Neuronal stem cell (in vitro differentiated cells): ENCODE measurements around the gene MASP2.
A peak's percentile ranks its signal among the peaks of the same experiment; 100 is the strongest.
"Not testable (repeated sequence)": the region's sequence is repeated elsewhere in the genome, so short reads cannot be mapped to it uniquely, and the experiment has no call there.

Experiments used
- DNase-seq: peaks from one replicate; pipeline ENCODE4 v3.0.0-alpha.2; 2013; ENCODE audit warnings: low spot score
- H2AFZ ChIP-seq: one replicate; pipeline ENCODE4 v1.6.1; 2013; ENCODE audit warnings: mild to moderate bottlenecking, low read length, inconsistent platforms
- H2AK5ac ChIP-seq: 2 replicates; pipeline ENCODE4 v1.6.1; 2013; ENCODE audit warnings: low read depth, mild to moderate bottlenecking, inconsistent platforms, low read length, moderate library complexity, mixed read lengths
- H2BK120ac ChIP-seq: 2 replicates; pipeline ENCODE4 v1.6.1; 2013; ENCODE audit warnings: low read depth, mild to moderate bottlenecking, inconsistent platforms, low read length, moderate library complexity, mixed read lengths
- H2BK12ac ChIP-seq: one replicate; pipeline ENCODE4 v1.6.1; 2013; ENCODE audit warnings: low read length, inconsistent platforms
- H2BK15ac ChIP-seq: 2 replicates; pipeline ENCODE4 v1.6.1; 2013; ENCODE audit warnings: mild to moderate bottlenecking, low read length, inconsistent platforms, mixed read lengths
- H2BK5ac ChIP-seq: one replicate; pipeline ENCODE4 v1.6.1; 2013; ENCODE audit warnings: inconsistent platforms, mild to moderate bottlenecking, low read length, moderate library complexity
- H3K14ac ChIP-seq: one replicate; pipeline ENCODE4 v1.6.1; 2013; ENCODE audit warnings: low read length, inconsistent platforms
- H3K18ac ChIP-seq: 2 replicates; pipeline ENCODE4 v1.6.1; 2013; ENCODE audit warnings: low read length, inconsistent platforms
- H3K23ac ChIP-seq: 2 replicates; pipeline ENCODE4 v1.6.1; 2013; ENCODE audit warnings: low read depth, mild to moderate bottlenecking, mixed read lengths, low read length, inconsistent platforms; ENCODE audit not compliant: poor library complexity
- H3K27ac ChIP-seq: replicated peaks from 3 replicates; pipeline ENCODE4 v1.5.1; 2013; ENCODE audit warnings: low read length, inconsistent platforms
- H3K27me3 ChIP-seq, 3 experiments: 2 replicates each; pipeline ENCODE4 v1.6.1; 2013; ENCODE audit warnings: low read length in 3 of 3, mild to moderate bottlenecking in 2 of 3, inconsistent platforms in 1 of 3, low read depth in 1 of 3, mixed read lengths in 1 of 3, moderate library complexity in 1 of 3; ENCODE audit not compliant: control insufficient read depth in 3 of 3, insufficient read depth in 3 of 3
- H3K36me3 ChIP-seq, 2 donors: replicated peaks in 1 of 2; 2 replicates each; pipeline ENCODE4 v1.6.1; 2013; ENCODE audit warnings: low read length in 2 of 2; ENCODE audit not compliant: control insufficient read depth in 2 of 2, insufficient read depth in 2 of 2
- H3K4ac ChIP-seq: 2 replicates; pipeline ENCODE4 v1.6.1; 2013; ENCODE audit warnings: inconsistent platforms, mild to moderate bottlenecking, low read length, moderate library complexity
- H3K4me1 ChIP-seq, 2 donors: 1 replicate in 1 of 2; 2 replicates in 1 of 2; pipeline ENCODE4 v1.6.1; 2013; ENCODE audit warnings: low read length in 2 of 2, low read depth in 1 of 2; ENCODE audit not compliant: control insufficient read depth in 2 of 2, insufficient read depth in 1 of 2
- H3K4me2 ChIP-seq: one replicate; pipeline ENCODE4 v1.6.1; 2013; ENCODE audit warnings: mild to moderate bottlenecking, low read length, inconsistent platforms; ENCODE audit not compliant: insufficient read depth, poor library complexity, severe bottlenecking
- H3K4me3 ChIP-seq, 2 donors: 2 replicates each; pipeline ENCODE4 v1.5.1; 2013; ENCODE audit warnings: low read length in 2 of 2, mild to moderate bottlenecking in 2 of 2, inconsistent platforms in 1 of 2, moderate library complexity in 1 of 2
- H3K79me1 ChIP-seq: one replicate; pipeline ENCODE4 v1.6.1; 2013; ENCODE audit warnings: low read depth, mild to moderate bottlenecking, inconsistent platforms, low read length, moderate library complexity
- H3K9ac ChIP-seq: one replicate; pipeline ENCODE4 v1.6.1; 2013; ENCODE audit warnings: mild to moderate bottlenecking, low read depth, low read length, inconsistent platforms; ENCODE audit not compliant: poor library complexity
- H3K9me3 ChIP-seq, 2 donors: replicated peaks in 1 of 2; 2 replicates each; pipeline versions ENCODE3 to v1.6.1; 2013; ENCODE audit warnings: low read length in 2 of 2, mild to moderate bottlenecking in 2 of 2, inconsistent platforms in 1 of 2, low read depth in 1 of 2, mixed read lengths in 1 of 2, moderate library complexity in 1 of 2; ENCODE audit not compliant: control insufficient read depth in 2 of 2, insufficient read depth in 1 of 2
- H4K8ac ChIP-seq: one replicate; pipeline ENCODE4 v1.6.1; 2013; ENCODE audit warnings: low read depth, mild to moderate bottlenecking, inconsistent platforms, low read length, moderate library complexity
- H4K91ac ChIP-seq: one replicate; pipeline ENCODE4 v1.6.1; 2013; ENCODE audit warnings: low read length, low read depth, mild to moderate bottlenecking, inconsistent platforms; ENCODE audit not compliant: poor library complexity
- WGBS, 2 donors: extraction: QIAGEN DNeasy Blood & Tissue Kit; methylation state at CpG; one replicate each; pipeline ENCODE4 v1.1.7; 2013; ENCODE audit warnings: missing lambda C conversion rate in 2 of 2, mixed read lengths in 1 of 2; ENCODE audit not compliant: insufficient read length in 2 of 2, insufficient replicate concordance in 1 of 2; ENCODE audit errors: extremely low coverage in 2 of 2; 5-methylcytosine and 5-hydroxymethylcytosine counted together

Gene MASP2

DNA sequence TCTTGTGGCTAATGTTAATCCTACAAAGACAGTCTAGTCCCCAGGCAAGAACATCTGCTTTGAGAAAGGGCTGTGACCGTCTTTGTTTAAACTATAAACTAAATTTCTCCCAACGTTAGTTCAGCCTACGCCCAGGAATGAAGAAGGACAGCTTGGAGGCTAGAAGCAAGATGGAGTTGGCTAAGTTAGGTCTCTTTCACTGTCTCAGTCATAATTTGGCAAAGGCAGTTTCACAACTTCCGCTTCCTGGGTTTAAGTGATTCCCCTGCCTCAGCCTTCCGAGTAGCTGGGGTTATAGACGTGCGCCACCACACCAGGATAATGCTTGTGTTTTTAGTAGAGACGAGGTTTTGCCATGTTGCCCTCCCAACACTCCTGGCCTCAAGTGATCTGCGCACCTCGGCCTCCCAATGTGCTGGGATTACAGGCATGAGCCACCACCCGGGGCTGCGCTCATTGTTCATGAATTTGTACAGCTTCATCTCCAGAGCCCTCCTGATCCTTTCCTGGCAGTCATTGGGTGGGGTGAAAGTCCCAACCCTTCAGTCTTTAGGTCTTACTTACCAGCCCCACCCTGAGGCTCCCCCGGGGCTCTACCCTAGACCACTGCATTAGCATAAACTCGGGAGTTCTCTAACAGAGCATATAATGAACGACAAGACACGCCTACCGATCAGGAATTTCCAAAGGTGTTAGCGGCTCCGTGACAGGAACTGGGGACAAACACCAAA lies 4.9 kb upstream of the MASP2 start:
- H3K27me3 ChIP-seq, result no peaks in the 10 kb centered on the region
- H3K79me1 ChIP-seq, result no peaks in the 10 kb centered on the region
- H3K4me3 ChIP-seq, result no peak overlapping the region
- no peak overlapping the region for H4K8ac ChIP-seq
- WGBS, 2 donors, result no CpG with 5 or more reads among the region's 19 CpGs
- H3K9ac ChIP-seq, result no peak overlapping the region
- DNase-seq, result no peak
- H3K27ac ChIP-seq, result no peak overlapping the region
- H3K36me3 ChIP-seq, result peaks cover 7 to 28% of the 10 kb centered on the region in 2 donors
- H2AFZ ChIP-seq, result no peak overlapping the region
- H3K14ac ChIP-seq, result no peak overlapping the region
- no peak overlapping the region for H2BK120ac ChIP-seq
- H2BK5ac ChIP-seq, result no peak overlapping the region
- no peak overlapping the region for H3K4ac ChIP-seq
- no peak overlapping the region for H3K18ac ChIP-seq
- no peak overlapping the region for H3K23ac ChIP-seq
- no peak overlapping the region for H2AK5ac ChIP-seq
- H2BK12ac ChIP-seq, result no peak overlapping the region
- no peak overlapping the region for H4K91ac ChIP-seq
- H3K9me3 ChIP-seq, result no peaks in the 10 kb centered on the region
- H3K4me2 ChIP-seq, result no peak overlapping the region
- peaks cover 0 to 12% of the 10 kb centered on the region in 2 donors for H3K4me1 ChIP-seq
- no peak overlapping the region for H2BK15ac ChIP-seq

DNA sequence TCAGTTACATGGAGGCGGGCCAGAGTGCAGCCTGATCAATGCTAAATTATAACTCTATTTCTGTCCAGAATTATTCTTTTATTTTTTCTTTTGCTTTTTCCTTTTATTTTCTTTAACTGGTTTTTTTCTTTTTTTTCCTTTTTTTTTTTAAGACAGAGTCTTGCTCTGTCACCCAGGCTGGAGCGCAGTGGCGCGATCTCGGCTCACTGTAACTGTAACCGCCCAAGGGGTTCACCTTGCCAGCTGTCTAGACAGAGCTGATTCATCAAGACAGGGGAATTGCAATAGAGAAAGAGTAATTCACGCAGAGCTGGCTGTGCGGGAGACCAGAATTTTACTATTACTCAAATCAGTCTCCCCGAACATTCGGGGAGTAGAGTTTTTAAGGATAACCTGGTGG lies 4.1 kb upstream of the MASP2 start:
- not testable (repeated sequence) for H3K4me3 ChIP-seq, H3K79me1 ChIP-seq, H2AFZ ChIP-seq, H3K23ac ChIP-seq, H3K18ac ChIP-seq, H4K8ac ChIP-seq, H2BK12ac ChIP-seq, H3K27me3 ChIP-seq, H3K9me3 ChIP-seq, H2BK15ac ChIP-seq, H3K14ac ChIP-seq, H3K4ac ChIP-seq, H3K9ac ChIP-seq, DNase-seq, H2BK120ac ChIP-seq, H4K91ac ChIP-seq, H2BK5ac ChIP-seq, H3K27ac ChIP-seq, H2AK5ac ChIP-seq, H3K4me2 ChIP-seq
- WGBS, 2 donors, result no CpG with 5 or more reads among the region's 10 CpGs
- Histone ChIP-seq H3K4me1 (peaks cover 0 to 12% of the 10 kb centered on the region in 2 donors), H3K36me3 (peaks cover 3 to 20% of the 10 kb centered on the region in 2 donors)

DNA sequence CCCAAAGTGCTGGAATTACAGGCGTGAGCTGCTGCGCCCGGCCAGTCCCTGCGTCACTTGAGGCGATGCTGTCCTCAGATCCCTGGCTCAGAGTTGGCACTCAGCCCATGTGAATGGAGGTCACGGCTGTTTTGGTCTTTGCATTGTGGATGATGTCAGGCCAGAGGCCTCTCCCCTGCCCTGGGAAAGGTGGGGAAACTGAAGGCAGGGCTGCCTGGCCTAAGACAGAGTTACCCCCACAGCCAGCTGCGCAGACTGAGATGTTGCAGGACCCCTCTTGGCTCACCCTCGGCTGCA lies 821 bp downstream of the MASP2 start:
- no peak overlapping the region for H2BK5ac ChIP-seq
- H3K4me2 ChIP-seq, result no peak overlapping the region
- no peak overlapping the region for H3K4me3 ChIP-seq
- H3K14ac ChIP-seq, result no peak overlapping the region
- H3K23ac ChIP-seq, result no peak overlapping the region
- no peak overlapping the region for H3K9ac ChIP-seq
- no peaks in the 10 kb centered on the region for H3K36me3 ChIP-seq
- no peak overlapping the region for H4K8ac ChIP-seq
- H2BK120ac ChIP-seq, result no peak overlapping the region
- no peak overlapping the region for H2BK12ac ChIP-seq
- no peak overlapping the region for H3K4ac ChIP-seq
- H3K27ac ChIP-seq, result no peak overlapping the region
- H2BK15ac ChIP-seq, result no peak overlapping the region
- no peak for DNase-seq
- H3K9me3 ChIP-seq, result no peaks in the 10 kb centered on the region
- peaks cover 3 to 4% of the 10 kb centered on the region in 2 donors for H3K4me1 ChIP-seq
- no peaks in the 10 kb centered on the region for H3K79me1 ChIP-seq
- no peak overlapping the region for H4K91ac ChIP-seq
- peaks cover 0 to 5% (median 2%) of the 10 kb centered on the region in 3 experiments for H3K27me3 ChIP-seq
- H2AK5ac ChIP-seq, result peak overlapping the region; percentile 4
- WGBS, 2 donors, result no CpG with 5 or more reads among the region's 8 CpGs
- peak overlapping the region; percentile 2 for H3K18ac ChIP-seq
- H2AFZ ChIP-seq, result peak overlapping the region; percentile 77

DNA sequence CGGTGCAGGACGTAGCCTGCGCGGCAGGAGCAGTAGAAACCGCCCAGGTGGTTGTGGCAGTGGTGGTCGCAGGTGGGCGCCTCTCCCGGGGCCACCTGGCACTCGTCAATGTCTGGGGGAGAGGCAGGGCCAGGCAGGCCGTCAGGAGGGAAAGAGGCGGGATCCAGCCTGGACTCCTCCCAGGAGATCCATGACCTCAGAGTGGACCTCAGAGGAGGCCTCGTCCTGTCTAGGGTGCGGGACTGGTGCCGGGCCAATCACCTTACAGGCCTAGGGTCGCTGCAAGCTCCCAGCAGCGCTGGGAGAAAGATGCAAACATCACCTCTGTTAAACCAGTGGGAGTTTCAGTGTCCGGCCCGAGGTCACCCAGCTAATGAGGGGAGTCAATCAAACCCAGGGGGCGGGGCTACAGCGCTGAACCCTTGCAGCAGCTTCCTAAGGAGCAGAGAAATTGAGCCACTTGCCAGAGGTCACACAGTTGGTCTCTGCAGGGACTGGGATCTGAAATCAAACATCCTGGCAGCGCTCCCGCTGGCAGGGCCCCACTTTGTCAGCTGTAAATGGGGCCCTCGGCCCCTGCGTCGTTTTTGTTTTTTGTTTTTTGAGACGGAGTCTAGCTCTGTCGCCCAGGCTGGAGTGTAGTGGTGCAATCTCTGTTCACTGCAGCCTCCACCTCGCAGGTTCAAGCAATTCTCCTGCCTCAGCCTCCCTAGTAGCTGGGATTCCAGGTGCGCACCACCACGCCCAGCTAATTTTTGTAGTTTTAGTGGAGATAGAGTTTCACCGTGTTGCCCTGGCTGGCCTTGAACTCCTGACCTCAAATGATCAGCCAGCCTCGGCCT lies 1.4 kb downstream of the MASP2 start:
- Histone ChIP-seq H3K27me3 (peaks cover 0 to 5% (median 2%) of the 10 kb centered on the region in 3 experiments), H3K9me3 (no peaks in the 10 kb centered on the region), H3K9ac (no peak overlapping the region), H3K14ac (peak overlapping the region; percentile 71), H3K4ac (no peak overlapping the region), H3K4me3 (no peak overlapping the region), H4K91ac (no peak overlapping the region), H2BK12ac (peak overlapping the region; percentile 41), H3K23ac (no peak overlapping the region), H2AFZ (peak overlapping the region; percentile 77), H3K27ac (no peak overlapping the region), H3K36me3 (no peaks in the 10 kb centered on the region), H2AK5ac (peak overlapping the region; percentile 97), H2BK5ac (no peak overlapping the region), H3K4me1 (peaks cover 3 to 4% of the 10 kb centered on the region in 2 donors), H2BK120ac (no peak overlapping the region), H3K18ac (peak overlapping the region; percentile 58), H3K79me1 (no peaks in the 10 kb centered on the region), H2BK15ac (peak overlapping the region; percentile 71), H3K4me2 (peak overlapping the region; percentile 32), H4K8ac (peak overlapping the region; percentile 6)
- no peak for DNase-seq
- WGBS, 2 donors, result no CpG with 5 or more reads among the region's 32 CpGs
